Osteocyte (in vitro differentiated cells): ENCODE measurements around the gene UBXN10. TPM values are rescaled to one million over a fixed set of nuclear protein-coding genes. Genes with fewer than 3 reads are reported as not detected.

Experiments used
- DNase-seq: peaks from one replicate; pipeline ENCODE4 v3.0.0; 2021; ENCODE audit warnings: mixed read lengths; ENCODE audit not compliant: unreplicated experiment; ENCODE audit errors: extremely low spot score
- H3K27ac Mint-ChIP-seq: one replicate; pipeline ENCODE4 v1.8.0; 2021; ENCODE audit warnings: mild to moderate bottlenecking, mixed read lengths; ENCODE audit not compliant: unreplicated experiment
- H3K27me3 Mint-ChIP-seq: one replicate; pipeline ENCODE4 v1.8.0; 2021; ENCODE audit warnings: mixed read lengths; ENCODE audit not compliant: unreplicated experiment
- H3K36me3 Mint-ChIP-seq: one replicate; pipeline ENCODE4 v1.8.0; 2021; ENCODE audit warnings: mixed read lengths; ENCODE audit not compliant: unreplicated experiment
- H3K4me1 Mint-ChIP-seq: one replicate; pipeline ENCODE4 v1.8.0; 2021; ENCODE audit warnings: mixed read lengths; ENCODE audit not compliant: unreplicated experiment
- H3K4me3 Mint-ChIP-seq: one replicate; pipeline ENCODE4 v1.8.0; 2021; ENCODE audit warnings: mild to moderate bottlenecking, moderate library complexity, mixed read lengths; ENCODE audit not compliant: unreplicated experiment
- H3K9me3 Mint-ChIP-seq: one replicate; pipeline ENCODE4 v1.8.0; 2021; ENCODE audit warnings: mixed read lengths; ENCODE audit not compliant: unreplicated experiment
- CTCF ChIP-seq: fragments of 200-600 bp; sonication (generic); IDR thresholded peaks from 2 replicates; pipeline ENCODE4 v1.5.0; 2021; ENCODE audit warnings: antibody characterized with exemption, mild to moderate bottlenecking, moderate library complexity
- total RNA-seq: library from RNA; stranded (reverse); gene quantifications from 2 replicates; pipeline ENCODE4 v1.2.1, GENCODE V29; 2021

Gene UBXN10
- total RNA-seq, 1 donor from 2014 or later = not detected

GRCh38 chr1:20172033-20172590 lies 13.8 kb upstream of the UBXN10 start:
- Mint-ChIP-seq H3K9me3 (no peaks in the 10 kb centered on the region), H3K36me3 (no peaks in the 10 kb centered on the region), H3K4me3 (no peak overlapping the region), H3K27ac (no peak overlapping the region), H3K27me3 (no peaks in the 10 kb centered on the region), H3K4me1 (no peaks in the 10 kb centered on the region)
- DNase-seq = no peak
- TF ChIP-seq CTCF = no peak

- no peaks in the 10 kb centered on the region for H3K27me3 Mint-ChIP-seq
- H3K4me3 Mint-ChIP-seq = no peak overlapping the region
- no peaks in the 10 kb centered on the region for H3K36me3 Mint-ChIP-seq
- H3K9me3 Mint-ChIP-seq = no peaks in the 10 kb centered on the region
- no peaks in the 10 kb centered on the region for H3K4me1 Mint-ChIP-seq
- H3K27ac Mint-ChIP-seq = no peak overlapping the region
- TF ChIP-seq CTCF = no peak
- no peak for DNase-seq
Measured at GRCh38 chr1:20174937-20175666, 10.8 kb upstream of the UBXN10 start.

GRCh38 chr1:20178634-20179370 lies 7.1 kb upstream of the UBXN10 start:
- peaks cover 5% of the 10 kb centered on the region for H3K27me3 Mint-ChIP-seq
- DNase-seq = no peak
- no peaks in the 10 kb centered on the region for H3K9me3 Mint-ChIP-seq
- no peaks in the 10 kb centered on the region for H3K36me3 Mint-ChIP-seq
- H3K4me1 Mint-ChIP-seq = no peaks in the 10 kb centered on the region
- TF ChIP-seq CTCF = no peak
- H3K4me3 Mint-ChIP-seq = no peak overlapping the region
- H3K27ac Mint-ChIP-seq = no peak overlapping the region

GRCh38 chr1:20179371-20180128 lies 6.3 kb upstream of the UBXN10 start:
- DNase-seq = no peak
- no peak for TF ChIP-seq CTCF
- Mint-ChIP-seq H3K9me3 (no peaks in the 10 kb centered on the region), H3K27ac (no peak overlapping the region), H3K36me3 (no peaks in the 10 kb centered on the region), H3K27me3 (peaks cover 13% of the 10 kb centered on the region), H3K4me3 (no peak overlapping the region), H3K4me1 (no peaks in the 10 kb centered on the region)
